Neural progenitor cell (in vitro differentiated cells): ENCODE results near the gene CD59.

Experiments used
- EZH2 ChIP-seq: fragments of 200-600 bp; sonication (generic); IDR thresholded peaks from 2 replicates; pipeline ENCODE4 v1.6.1; 2017; ENCODE audit warnings: antibody characterized with exemption, mild to moderate bottlenecking, moderate library complexity
- EZH2phosphoT487 ChIP-seq: fragments of 200-600 bp; sonication (generic); IDR thresholded peaks from 2 replicates; pipeline ENCODE4 v1.6.1; 2017; ENCODE audit warnings: antibody characterized with exemption
- TF ChIP-seq, protein P1 (sequence below): fragments of 200-600 bp; sonication (generic); IDR thresholded peaks from 2 replicates; pipeline ENCODE4 v1.5.1; 2017; ENCODE audit warnings: antibody characterized with exemption, mild to moderate bottlenecking

DNA sequence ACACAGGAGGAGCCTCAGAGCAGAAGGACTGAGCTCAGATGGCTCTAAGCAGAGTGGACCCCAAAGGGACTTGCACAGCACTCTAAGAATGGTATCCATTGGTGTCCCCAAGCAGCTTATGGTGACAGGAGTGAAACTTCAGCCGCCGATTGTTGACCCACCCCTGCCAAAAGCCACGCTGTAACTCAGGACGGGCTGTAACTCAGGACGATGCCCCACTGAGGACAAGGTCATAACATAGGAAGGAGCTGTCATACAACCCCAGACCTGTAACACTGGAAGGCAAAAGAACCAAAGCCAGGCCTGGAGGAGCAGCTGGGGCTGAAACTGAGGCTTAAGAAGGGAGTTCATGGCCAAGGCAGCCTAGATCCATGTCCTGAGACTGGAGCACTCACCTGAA lies 14.2 kb downstream of the CD59 start:
- TF ChIP-seq, protein P1, sequence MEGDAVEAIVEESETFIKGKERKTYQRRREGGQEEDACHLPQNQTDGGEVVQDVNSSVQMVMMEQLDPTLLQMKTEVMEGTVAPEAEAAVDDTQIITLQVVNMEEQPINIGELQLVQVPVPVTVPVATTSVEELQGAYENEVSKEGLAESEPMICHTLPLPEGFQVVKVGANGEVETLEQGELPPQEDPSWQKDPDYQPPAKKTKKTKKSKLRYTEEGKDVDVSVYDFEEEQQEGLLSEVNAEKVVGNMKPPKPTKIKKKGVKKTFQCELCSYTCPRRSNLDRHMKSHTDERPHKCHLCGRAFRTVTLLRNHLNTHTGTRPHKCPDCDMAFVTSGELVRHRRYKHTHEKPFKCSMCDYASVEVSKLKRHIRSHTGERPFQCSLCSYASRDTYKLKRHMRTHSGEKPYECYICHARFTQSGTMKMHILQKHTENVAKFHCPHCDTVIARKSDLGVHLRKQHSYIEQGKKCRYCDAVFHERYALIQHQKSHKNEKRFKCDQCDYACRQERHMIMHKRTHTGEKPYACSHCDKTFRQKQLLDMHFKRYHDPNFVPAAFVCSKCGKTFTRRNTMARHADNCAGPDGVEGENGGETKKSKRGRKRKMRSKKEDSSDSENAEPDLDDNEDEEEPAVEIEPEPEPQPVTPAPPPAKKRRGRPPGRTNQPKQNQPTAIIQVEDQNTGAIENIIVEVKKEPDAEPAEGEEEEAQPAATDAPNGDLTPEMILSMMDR, result no peak
- TF ChIP-seq EZH2 (no peak), EZH2phosphoT487 (no peak)
